CD4-positive, alpha-beta T cell treated with Interleukin-4 for 1 hour (primary cell): ENCODE data around the gene CASP9.
"Not testable (repeated sequence)": the region's sequence is repeated elsewhere in the genome, so short reads cannot be mapped to it uniquely, and the experiment has no call there.

Experiments
- DNase-seq, 2 donors: peaks; one replicate each; pipeline ENCODE4 v3.0.0-alpha.2; 2020 to 2022

Gene CASP9

DNA sequence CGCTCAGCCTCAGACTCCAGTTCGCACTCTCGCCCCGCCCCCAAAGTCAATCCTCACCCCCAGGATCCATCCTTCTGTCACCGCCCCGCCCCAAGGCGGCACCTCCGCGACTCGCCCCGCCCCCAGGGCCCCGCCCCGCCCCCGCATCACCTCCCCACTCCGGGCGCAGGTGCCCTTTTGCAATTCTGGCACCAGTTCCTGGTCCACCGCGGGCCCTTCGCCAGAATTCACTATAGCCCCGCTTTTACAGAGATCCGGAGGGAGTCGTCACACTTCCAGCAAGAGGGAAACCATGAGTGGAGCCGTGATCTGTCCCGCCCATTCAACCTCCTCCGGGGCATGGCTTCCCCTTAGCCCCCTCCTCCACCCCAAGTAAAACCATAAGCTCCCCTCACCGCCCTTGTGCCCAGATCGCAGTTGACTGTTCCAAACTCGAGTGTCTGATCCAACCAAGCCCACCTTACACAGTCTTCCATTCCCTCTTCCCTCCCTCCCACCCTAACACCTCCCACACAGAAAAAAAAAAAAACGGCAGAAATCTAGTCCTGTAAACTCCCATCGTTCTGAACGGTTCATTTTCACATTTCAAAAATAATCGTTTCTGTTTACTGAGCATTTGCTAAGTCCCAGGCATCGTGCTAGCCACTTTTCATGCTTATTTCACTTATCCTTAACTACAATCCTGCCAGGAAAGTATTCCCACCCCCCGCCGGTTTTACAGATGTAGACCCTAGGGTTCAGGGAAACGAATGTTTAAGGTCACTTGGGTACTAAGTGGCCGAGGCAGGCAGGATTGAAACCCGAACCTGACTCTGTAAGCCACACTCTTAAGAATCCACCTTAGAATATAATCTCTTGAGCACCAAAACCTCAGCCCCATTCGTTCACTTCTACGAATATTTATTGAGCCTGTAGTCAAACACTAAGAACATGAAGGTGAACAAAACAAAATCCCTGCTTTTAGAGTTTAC is 1.3 kb upstream of the CASP9 start:
- DNase-seq: peak; percentile 19 to 99

DNA sequence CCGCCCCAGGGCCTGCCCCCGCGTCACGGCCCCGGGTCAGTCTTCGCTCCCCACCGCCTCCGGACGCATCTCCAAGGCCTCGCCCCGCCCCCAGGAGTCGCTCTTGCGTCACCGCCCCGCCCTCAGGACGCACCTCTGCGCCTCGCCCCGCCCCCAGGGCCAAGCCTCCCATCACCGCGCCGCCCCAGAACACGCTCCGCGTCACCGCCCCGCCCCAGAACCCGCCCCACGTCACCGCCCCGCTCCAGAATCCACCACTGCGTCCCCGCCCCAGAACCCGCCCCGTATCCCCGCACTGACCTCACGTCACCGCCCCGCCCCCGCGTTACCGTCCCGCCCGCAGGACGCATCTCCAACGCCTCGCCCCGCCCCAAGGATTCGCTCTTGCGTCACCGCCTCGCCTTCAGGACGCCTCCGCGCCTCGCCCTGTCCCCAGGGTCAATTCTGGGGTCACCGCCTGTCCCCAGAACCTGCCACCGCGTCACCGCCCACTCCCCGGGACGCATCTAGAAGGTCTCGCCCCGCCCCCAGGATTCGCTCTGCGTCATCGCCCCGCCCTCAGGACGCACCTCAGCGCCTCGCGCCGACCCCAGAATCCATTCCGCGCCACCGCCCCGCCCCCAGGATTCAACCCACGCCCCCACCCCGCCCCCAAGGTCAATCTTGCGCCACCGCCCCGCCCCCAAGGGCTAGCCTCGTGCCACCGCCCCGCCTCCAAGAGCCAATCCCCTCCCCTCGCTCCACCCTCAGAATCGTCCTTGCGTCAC is 451 bp upstream of the CASP9 start:
- peak; percentile 99 for DNase-seq

DNA sequence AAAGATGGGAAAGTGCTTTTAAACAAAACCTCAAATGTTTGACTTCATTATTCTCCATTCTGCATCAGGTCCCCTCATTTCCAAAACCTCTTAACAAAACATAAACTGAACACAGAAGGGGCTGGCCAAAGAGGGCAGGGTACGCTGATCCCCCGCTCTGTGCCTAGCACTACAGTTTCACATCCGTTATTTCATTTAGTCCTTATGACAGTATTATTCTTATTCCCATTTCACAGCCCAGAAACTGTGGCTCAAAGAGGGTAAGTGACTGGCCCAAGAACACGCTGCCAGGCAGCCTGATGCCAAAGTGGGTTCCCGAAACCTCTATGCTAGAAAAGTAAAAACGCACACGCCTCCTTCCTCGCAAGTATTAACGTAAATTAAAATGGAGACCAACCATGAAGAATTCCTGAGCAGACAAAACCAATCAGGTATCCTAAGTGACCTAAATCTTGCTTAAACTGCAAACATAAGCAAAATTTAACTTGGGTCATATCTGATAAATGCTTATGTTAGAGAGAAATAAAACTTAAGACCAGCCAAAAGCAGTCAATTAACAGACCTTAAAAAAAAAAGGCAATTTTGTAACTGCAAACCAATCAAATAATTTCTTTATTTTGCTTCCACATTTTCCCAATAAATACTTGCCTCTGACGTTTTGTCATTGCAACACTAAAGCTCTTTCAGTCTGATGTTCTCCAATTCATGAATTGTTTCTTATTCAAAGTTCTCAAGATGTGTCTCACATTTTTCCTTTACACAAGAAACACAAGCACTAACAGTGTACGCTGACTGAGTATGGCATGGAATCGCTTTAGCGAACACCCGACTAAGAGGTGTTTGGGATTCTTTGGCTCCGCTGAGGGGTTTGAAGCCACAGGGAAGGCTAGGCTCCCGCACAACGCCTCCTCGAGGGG is 653 bp downstream of the CASP9 start:
- no peak for DNase-seq

DNA sequence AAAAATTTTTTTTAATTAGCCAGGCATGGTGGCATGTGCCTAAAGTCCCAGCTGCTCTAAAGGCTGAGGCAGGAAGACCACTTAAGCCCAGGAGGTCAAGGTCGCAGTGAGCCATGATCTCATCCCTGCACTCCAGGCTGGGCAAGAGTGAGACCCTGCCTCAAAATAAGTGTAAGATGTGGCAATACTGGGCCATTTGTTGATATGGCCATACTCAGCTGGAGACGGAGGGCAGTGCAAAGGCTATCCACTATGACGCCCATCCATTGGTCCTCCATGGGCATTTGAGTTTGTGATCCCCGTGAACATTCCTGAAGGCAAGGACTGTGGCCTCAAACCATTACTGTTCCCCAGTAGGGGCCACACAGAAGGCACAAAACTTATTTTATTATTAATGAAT is 1.5 kb downstream of the CASP9 start:
- DNase-seq: no peak

DNA sequence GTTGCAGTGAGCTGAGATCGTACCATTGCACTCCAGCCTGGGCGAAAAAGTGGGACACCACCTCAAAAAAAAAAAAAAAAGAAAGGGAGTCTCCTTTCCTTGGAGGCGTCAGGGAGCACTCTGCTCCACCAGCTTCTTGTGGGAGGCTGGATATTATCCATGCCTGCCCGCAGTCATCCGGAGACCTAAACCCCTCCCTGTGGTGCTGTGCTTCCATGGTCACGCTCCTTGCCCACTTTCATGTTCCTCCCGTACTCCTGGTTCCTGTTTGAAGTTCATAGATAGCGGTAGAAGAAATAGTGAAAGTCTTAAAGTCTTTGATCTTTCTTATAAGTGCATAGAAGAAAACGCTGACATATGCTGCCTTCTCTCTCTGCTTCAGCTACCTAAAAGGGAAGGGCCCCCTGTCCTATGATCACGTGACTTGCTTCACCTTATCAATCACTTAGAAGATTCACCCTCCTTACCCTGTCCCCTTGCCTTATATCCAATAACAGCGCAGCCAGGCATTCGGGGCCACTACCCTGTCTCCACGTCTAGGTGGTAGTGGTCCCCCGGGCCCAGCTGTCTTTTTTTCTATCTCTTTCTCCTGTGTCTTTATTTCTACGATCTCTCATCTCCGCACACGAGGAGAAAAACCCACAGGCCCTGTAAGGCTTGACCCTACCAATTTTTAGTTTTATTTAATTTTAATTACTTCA is 2.7 kb downstream of the CASP9 start:
- DNase-seq: peak in 1 of 2 donors; percentile 26

DNA sequence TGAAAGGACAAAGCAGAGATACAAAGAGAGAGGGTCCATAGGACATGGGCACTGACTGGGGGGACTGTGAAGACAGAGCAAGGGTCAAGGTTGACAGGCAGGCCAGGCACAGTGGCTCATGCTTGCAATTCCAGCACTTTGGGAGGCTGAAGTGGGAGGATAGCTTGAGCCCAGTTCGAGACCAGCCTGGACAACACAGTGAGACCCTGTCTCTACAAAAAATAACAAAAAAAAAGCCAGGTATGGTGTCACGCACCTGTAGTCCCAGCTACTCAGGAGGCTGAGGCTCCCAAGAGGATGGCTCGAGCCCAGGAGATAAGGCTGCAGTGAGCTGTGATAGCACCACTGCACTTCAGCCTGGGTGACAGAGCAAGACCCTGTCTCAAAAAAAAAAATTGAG is 4.4 kb downstream of the CASP9 start:
- no peak for DNase-seq

DNA sequence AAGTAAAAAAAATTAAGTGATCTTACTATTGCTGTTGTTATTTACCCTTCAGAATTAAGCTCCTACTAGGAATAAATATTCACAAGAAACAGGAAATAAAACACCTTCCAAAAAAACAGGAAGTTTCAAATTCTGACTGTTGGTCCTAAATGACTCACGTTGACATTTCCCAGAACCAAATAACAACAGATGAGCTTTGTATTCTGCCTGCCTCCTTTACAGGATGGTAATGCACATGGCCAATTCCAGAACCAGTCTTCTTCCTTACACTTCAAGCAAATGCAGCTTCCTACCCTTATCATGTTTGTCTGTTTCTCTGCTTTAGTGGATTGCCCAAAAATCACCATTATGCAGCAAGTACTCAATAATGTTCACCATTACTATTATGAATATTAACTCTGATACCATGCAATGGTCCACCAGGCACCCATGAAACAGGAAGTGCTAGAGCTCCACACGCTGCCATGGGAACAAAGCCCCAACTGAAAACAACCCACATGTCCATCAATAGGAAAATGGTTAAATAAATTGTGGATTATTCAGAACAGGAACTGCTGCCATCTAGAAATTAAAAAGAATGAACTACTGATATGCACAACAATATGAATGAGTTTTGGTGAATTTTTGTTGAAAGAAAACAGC is 8.9 kb downstream of the CASP9 start:
- DNase-seq: peak in 1 of 2 donors; percentile 20

DNA sequence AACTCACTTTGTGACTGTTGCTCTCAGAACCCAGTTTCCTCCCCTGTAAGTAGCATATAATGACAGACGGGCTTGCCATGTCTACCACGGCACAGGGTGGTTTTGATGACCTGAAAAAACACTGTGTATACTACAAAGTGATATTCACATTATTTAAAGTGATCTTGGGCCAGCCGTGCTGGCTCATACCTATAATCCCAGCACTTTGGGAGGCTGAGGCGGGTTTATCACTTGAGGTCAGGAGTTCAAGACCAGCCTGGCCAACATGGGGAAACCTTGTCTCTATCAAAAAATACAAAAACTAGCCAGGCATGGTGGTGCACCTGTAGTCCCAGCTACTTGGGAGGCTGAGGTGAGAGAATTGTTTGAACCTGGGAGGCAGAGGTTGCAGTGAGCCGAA is 9.5 kb downstream of the CASP9 start:
- DNase-seq: not testable (repeated sequence)

DNA sequence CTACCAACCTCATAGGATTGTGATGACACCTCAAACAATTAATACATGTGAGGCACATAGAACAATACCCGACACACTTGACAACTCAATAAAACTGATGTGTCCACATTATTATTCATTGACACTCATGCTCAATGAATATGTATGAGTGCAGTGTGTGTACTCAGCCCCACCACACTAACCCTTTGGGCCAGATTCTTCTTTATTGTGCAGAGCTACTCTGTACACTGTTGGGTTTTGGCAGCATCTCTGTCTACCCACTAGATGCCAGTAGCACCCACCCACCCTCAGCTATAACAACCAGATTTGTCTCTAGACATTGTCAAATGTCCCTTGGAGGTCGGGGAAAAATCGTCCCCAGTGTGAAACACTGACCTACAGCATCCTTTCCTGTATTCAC is 10.1 kb downstream of the CASP9 start:
- DNase-seq: no peak

DNA sequence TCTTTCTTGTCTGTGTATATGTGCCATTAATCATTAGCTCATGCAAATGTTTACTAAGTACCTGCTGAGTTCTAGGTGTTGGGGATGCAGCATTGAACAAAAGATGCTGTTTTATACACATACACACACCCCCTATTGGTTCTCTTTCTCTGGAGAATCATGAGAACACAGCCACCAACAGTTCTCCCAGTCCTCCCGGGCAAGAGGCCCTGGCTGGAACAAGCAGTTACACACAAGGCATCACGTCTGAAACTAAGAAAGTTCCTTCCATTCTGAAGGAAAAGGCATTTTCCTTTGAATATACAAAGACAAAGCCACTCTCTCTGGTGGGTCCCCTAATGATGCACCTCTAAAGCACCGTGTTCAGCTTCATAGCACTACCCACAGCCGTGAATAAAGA is 10.8 kb downstream of the CASP9 start:
- DNase-seq: no peak

DNA sequence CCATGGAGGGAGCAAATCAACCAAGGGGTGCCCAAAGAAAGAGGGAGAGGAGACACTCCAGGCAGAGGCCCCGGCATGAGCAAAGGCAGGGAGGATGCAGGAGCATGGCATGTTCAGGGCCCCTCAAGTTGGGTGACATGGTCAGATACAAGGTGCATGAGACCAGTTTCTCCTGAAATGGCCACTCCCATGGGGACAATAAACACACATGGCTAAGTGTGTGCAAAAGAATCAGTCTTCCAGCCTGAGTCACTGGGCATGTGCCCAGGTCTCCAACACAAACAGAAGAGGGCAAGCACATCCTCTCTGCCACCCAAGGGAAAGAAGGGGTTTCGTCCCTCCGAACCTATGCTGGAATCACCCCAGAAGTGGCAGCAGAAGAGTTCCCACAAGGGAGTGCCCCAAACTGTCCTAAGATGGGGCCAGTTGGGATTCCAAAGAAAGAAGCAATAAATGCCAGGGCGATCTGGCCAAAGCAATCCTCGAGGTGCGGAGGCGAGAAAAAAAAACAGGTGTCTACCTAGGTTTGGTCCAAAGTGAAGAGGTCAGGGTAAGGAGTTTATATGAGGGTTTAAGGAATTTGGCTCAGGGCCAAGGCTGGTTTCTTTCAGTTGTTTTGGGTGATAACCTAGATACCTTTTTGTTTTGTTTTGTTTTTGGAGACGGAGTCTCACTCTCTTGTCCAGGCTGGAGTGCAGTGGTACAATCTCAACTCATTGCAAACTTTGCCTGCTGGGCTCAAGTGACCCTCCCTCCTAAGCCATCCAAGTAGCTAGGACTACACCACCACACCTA is 13.2 kb downstream of the CASP9 start:
- no peak for DNase-seq

DNA sequence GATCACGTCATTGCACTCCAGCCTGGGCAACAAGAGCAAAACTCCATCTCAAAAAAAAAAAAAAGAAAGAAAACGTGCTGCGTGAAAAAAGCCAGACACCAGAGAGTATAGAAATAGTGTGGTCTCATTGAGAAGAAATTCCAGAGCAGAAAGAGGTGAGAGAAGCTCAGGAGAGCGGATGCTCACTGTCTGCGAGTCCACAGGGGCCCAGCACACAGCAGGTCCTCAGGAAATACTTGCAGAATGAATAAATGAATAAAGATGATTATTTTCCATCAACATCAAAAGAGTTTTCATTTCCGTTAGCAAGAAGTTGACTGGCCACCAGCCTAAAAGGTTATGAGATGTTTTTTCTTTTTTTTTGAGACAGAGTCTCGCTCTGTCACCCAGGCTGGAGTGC is 14.4 kb downstream of the CASP9 start:
- no peak for DNase-seq

DNA sequence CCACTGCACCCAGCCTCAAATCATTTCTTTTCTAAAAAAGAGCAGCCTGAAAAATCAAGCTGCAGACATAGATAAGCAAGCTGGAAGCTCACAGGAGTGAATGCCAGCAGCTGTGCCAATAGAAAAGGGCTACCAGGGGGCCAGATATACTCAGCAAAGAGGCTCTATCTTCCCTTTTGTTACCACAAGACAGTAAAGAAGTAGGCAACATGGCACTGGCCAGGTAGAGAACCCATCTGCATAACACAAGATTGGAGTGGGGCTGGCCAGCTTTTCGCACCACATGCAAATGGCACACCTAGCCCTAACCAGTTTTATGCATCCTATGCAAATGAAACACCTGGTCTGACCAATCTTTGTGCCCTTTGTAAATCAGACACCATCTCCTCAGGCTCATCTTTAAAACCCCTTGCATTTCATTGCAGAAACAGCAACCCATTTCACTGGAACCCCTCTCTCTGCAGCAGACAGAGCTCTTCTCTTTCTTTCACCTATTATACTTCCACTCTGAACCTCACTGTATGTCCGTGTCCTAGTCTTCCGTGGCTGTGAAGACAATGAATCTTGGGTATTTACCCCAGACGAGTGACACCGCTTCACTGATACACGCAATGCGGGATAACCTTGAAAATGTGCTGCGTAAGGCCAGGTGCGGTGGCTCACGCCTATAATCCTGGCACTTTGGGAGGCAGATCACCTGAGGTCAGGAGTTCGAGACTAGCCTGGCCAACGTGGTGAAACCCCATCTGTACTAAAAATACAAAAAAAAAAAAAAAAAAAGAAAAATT is 15.1 kb downstream of the CASP9 start:
- DNase-seq: no peak

DNA sequence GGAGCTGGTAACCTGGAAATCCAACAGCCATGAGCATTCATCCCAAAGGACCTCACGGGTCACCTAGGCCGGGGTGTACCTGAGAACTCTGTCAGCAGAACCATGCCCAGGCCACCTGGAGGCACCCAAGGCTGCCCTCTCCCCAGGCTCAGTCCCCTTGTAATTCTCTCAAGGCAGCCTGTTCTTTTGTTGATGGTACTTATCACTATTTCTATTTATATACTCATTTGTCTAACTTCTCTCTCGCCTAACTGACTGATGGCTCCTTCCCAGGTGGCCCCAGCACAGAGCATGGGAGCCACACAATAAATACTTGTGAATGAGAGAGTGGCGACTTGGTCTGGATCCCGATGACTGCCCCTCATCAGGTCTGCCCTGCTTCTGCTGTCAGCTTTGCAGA is 16.7 kb downstream of the CASP9 start:
- no peak for DNase-seq

DNA sequence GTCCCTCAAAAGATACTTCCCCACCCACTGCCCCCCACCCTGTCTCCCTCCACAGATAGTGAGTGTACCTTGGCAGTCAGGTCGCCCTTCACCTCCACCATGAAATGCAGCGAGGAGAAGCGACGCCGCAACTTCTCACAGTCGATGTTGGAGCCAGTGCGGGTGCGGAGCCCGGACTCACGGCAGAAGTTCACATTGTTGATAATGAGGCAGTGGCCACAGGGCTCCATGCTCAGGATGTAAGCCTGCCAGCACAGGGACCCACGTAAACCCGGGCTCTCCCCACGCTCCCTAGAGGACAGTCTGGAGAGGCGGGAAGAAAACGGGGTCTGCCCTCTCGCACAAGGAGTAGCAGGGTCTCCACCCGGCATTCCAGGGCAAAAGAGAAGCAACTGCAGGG is 17.2 kb downstream of the CASP9 start:
- no peak for DNase-seq

DNA sequence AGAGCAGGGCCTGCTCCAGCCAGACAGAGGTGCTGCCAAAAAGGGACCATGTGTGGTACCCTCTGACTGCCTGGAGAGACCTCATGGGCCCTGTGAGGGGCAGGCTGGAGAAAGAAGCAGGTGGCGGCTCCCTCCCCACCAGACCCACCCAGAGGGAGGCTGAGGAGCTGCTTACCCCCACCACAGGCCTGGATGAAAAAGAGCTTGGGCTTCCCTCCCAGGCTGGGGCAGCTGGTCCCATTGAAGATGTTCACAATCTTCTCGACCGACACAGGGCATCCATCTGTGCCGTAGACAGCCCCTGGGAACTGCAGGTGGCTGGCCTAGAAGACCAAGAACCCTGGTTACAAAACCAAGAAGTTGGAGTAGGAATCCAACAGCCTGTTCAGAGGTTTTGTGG is 19.6 kb downstream of the CASP9 start:
- DNase-seq: no peak

DNA sequence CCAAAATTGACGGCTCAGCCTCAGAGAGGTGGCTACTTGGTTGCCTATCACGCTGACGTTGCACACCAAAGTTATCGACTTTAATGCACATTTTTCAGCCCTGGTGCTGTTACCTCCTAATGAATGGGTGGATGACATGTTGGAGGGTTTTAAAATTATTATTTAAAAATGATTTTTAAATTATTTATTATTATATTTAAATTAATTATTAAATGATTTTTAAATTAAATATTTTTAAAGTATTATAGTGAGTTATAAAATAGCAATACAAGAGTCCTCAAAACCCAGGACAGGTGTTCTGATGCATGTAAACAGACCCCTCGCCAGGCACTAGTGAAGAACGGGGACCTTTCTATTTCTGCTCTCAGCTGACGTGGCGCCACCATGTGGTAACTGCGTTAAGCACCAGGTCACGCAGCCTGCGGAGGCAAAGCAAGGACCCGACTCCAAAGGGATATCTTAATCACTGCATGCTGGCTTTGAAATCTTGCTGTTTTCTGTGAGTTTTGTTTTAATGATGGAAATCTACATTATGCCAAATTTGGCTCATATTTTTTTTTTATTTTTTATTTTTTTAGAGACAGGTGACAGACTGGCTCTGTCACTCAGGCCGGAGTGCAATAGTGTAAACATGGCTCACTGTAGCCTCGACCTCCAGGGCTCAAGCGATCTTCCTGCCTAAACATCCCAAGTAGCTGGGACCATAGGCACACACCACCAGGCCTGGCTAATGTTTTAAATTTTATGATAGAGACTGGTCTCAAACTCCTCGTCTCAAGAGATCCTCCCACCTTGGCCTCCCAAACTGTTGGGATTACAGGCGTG is 22.6 kb downstream of the CASP9 start:
- DNase-seq: peak; percentile 40 to 49

DNA sequence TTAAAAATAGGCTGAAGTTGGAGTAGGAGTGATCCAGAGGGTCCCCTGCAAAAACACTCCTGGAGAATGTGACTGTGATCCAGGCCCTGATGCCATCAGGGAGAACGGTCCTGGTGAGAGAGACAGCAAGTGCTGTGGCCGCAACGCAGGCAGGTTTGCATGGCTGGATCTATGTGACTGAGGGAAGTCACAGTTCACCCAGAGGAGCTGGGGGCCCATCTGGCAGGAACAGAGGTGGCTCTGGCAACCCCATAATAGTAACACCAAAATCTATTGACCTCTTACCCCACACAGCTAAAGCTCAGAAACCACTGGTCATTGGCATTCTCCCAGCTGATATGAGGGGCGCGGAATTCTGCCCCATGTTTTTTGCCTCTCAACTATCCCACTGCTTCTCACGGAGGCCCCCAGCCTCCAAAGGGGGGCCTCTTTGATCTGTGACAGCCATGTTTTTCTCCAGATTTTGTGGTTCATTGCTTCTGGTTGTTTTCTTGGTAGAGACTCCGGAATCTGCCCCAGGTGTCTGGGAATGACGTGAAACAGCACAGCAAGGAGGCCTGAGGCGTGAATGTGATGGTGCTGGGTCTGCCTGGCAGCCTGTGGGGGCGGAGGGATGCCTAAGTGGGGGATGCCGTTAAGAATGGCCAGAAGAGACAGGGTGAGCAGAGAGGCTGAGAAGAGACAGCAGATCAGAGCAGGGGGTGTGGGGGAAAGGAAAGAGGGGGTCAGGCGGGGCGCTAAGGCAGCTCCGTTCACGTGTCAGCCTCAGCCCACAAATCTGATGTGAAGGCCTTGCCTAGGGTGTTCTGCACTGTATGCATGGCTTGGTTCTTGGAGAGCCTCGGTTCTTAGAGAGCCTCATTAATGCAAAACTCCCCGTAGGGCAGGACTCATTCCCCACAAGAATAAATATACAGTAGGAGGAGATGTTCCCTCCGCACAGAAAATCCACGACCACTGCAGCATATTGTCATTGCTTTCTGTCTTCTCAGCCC is 23.5 kb downstream of the CASP9 start:
- DNase-seq: no peak
